ENCODE measurements around the gene STK33.

Gene STK33

GRCh38 chr11:8361206-8361605, 232.8 kb downstream of the STK33 start:
- DNase-seq (ENCODE audit: extremely low spot score, insufficient read length, low read depth) (no peak), FAIRE-seq (no peak)

DNA sequence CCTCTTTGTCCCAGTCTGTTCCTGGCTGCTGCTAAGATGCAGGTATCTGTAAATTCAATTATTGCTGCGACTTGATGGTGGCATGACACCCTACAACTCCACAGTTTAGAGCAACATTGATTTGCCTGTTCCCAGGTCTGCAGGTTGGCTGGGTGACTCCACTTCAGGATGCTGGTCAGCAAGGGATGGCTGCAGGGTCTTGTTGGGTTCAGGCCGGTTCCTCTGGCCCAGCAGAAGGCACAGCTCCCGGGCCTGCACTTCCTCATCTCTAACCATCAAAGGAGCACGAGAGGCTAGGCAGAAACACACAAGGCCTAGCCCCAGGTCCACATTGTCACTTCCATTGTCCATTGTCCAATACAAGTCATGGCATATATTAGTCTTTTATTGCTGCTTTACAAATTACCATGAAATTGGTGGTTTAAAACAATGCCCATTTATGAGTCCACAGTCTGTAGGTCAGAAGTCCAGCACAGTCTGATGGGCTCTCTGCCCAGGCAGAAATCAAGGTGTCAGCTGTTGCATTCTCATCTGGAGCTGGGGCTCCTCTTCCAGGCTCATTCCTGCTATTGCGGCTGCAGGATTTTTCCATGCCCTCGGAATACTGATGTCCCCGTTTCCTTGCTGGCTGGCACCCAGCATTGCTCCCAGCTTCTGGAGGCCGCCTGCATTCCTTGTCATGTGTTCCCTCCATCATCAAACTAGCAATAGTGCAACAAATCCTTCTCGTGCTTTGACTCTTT, 233.8 kb downstream of the STK33 start:
- FAIRE-seq = no peak
- no peak for DNase-seq (ENCODE audit: extremely low spot score, insufficient read length, low read depth)

GRCh38 chr11:8359521-8359920, 234.5 kb downstream of the STK33 start:
- FAIRE-seq (no peak), DNase-seq (ENCODE audit: extremely low spot score, insufficient read length, low read depth) (no peak)

DNA sequence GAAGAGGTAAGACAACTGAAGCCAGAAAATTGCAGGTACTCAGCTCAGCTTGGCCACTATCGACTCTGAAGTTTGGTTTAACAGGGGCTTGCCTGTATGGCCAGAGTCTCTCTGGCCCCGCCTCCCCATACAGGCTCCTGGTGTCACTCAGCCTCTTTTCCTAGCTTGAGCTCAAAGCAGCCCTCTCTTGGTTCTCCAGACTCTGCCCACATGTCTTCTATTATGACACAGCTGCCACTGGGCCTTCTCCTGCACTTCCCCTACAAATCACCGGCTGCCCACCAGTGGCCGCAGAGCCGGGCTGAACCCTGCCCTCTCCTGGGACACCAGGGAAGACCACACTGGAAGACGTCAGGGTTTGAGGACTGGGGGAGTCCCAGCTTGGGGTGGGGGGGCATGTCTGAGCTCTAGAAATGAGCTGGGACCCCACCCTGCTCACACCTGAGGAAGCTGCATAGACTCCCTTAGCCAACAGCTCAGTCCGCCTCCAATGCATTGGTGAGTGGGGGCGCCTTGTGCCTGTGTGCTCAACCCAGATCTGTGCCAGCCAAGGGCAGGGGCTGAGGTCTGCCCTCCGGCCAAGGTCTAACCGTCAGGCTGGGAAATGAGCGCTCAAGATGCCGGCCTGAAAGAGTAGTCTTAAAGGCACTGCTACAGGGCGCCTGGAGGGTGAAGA, 236.0 kb downstream of the STK33 start:
- FAIRE-seq (no peak), DNase-seq (ENCODE audit: extremely low spot score, insufficient read length, low read depth) (no peak)

DNA sequence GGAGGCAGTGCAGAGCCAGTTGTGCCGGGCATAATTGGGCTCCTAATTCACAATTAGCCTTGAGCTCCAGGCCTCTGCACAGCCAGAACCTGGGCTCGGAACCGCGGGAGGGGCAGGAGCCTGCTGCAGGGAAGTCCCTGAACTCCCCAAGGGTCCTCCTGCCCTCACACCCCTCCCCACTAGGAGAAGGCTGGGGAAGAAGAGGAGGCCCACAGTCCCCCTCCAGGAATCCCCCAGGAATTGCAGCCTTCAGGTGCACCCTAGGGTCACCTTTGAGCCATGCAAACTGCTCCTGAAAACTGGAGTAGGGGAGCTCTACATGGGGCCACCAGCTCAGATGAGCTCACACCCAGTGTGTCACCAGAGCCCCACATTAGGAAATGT, 236.5 kb downstream of the STK33 start:
- FAIRE-seq (no peak), DNase-seq (ENCODE audit: extremely low spot score, insufficient read length, low read depth) (no peak)

DNA sequence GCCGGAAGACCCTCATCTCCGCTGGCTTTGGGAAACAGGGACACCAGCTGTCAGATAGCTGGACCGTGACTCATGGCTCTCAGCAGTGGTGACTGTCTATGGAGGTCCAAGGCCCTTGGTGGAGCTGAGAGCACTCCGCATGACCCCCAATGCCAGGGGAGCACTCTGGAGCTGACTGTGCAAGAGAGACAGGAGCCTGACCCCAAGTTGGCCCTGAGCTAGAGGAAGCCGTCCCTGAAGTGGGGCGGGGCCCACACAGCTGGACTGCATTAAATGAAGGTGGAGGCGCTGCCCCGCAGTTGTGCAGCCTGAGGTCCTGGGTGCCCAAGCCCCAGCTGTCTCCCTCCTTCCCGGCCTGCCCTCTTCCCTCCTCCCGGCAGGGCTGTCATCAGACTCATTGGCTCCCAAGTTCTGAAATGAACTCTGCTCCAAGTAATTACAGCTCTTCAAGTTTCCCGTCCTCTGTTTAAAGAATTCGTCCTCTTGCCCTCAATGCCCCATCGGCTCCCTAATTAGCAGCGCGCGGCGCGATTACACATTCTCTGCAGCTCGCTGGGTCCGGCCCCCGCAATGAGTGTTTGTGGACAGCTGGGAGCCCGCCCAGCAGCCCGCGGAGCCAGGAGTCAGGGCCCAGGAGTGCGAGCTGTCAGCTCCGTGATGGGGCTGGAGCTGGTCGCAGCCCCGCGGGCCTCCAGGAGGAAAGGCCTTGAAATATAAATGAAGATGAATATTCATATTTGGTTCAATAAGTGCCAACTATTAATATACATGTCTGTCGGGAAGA, 237.1 kb downstream of the STK33 start:
- FAIRE-seq (no peak), DNase-seq (ENCODE audit: extremely low spot score, insufficient read length, low read depth) (no peak)

DNA sequence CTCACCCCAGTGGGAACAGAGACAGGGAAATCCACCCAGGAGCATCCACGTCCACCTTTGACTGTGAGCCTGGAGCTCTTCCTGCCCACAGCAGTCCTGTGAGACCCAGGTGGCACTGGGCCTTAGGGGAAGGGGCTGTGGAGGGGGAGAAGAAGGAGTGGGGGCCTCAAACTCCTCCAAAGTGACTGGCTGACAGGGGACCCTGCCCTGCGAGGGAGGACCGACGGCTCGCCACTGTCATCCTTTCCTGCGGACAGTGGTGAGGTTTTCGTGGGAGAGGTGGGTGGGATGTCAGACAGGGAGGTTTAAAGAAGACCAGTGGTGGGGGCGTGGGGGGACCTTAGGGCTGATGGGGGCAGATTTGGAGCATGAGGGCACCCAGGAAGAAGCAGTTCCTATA, 237.8 kb downstream of the STK33 start:
- FAIRE-seq = no peak
- DNase-seq (ENCODE audit: extremely low spot score, insufficient read length, low read depth) = no peak

DNA sequence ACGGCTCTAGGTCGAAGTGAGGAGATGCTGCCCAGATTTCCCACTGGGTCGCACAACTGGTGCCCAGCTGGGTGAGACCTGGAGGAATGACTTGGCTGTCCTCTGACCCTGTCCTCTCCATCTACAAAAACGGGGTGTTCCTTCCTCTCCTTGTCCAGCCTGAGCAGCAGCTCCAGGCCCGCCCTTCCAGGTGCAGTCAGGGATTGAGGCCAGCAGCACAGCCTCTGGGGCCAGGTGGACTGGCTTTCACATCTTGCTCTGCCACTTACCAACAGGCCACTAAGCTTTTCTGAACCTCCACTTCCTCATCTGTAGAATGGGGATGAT, 238.6 kb downstream of the STK33 start:
- DNase-seq (ENCODE audit: extremely low spot score, insufficient read length, low read depth) = no peak
- no peak for FAIRE-seq

GRCh38 chr11:8354622-8355415, 239.2 kb downstream of the STK33 start:
- DNase-seq (ENCODE audit: extremely low spot score, insufficient read length, low read depth) (no peak), FAIRE-seq (no peak)

DNA sequence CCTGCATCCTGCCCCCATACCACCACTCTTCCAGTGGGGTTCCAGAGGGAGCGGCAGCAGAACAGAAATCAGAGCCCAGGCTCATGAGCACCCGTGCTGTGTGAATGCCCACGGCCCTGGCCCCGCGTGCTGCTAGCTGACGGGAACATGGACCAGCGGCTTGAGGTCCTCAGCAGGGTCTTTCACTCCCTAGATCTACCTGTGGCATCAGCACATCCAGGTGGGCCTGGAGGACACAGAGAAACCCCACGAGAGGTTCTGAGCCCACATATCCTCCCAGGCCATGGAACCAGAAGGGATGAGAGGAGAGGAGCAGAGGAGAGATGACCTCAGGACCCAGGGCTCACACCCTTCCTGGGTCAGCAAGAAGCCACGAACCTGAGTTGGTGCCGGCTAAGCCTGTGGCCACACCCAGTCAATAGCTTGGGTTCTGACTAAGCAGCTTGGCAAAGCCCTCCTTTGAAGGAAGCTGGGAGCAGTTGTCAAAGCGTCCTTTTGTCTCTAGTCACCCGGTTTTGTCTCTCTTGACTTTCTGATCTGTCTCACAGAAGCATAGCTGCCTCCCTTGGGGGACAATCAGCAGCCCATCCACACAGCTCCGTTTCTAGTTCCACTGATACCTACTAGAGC, 241.0 kb downstream of the STK33 start:
- no peak for DNase-seq (ENCODE audit: extremely low spot score, insufficient read length, low read depth)
- no peak for FAIRE-seq

DNA sequence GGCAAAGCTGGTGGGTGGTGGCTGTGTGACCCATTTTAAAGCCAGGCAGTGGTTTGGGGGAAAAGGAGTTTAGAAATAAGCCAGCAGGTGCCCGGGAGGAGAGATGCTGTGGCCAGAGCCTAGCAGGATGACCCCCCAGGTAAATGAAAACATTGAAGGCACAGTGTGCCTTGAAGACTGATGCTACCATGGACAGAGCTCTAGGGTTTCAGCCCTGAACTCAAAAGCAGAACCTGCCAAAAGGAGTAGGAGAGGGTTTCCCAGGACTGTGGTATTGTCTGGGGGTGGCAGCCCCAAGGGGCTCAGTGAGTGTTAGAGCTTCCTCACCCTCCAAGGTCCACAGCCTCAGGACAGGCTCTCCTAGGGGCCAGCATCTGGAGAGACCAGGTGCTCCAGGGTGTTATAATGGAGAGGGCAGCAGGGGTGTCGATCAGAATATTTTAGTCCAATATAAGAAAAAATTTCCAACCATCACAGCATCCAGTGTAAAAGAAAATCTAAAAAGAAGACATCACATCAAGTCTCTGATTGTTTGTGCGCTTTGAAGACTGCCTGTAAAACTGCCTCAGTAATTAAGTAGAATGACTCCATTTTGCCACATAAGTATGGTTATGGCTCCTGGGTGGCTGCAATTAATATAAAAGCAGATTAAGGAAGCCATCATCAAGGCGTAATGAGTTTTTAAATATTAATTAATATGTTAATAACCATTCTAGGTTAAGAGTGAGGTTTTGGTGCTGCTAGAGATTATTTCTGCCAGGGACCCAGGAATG, 241.7 kb downstream of the STK33 start:
- FAIRE-seq (no peak), DNase-seq (ENCODE audit: extremely low spot score, insufficient read length, low read depth) (no peak)

- FAIRE-seq (no peak), DNase-seq (ENCODE audit: extremely low spot score, insufficient read length, low read depth) (no peak)
Observed at GRCh38 chr11:8351223-8351622, 242.8 kb downstream of the STK33 start.

DNA sequence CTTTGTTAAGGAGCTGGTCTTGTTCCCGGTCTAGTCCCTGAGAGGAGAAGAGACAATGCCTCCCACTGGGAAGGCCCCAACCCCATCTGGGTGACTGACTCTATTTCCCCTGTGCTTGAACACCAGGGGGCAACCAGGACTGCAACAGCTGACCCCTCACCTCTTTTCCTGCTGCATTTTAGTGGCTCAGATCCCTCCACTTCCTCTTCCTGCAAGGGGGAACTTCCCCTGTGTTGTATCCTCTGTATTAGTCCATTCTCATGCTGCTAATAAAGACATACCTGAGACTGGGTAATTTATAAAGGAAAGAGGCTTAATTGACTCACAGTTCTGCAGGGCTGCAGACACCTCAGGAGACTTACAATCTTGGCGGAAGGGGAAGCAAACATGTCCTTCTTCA, 246.1 kb downstream of the STK33 start:
- DNase-seq (ENCODE audit: extremely low spot score, insufficient read length, low read depth) = no peak
- FAIRE-seq = no peak

DNA sequence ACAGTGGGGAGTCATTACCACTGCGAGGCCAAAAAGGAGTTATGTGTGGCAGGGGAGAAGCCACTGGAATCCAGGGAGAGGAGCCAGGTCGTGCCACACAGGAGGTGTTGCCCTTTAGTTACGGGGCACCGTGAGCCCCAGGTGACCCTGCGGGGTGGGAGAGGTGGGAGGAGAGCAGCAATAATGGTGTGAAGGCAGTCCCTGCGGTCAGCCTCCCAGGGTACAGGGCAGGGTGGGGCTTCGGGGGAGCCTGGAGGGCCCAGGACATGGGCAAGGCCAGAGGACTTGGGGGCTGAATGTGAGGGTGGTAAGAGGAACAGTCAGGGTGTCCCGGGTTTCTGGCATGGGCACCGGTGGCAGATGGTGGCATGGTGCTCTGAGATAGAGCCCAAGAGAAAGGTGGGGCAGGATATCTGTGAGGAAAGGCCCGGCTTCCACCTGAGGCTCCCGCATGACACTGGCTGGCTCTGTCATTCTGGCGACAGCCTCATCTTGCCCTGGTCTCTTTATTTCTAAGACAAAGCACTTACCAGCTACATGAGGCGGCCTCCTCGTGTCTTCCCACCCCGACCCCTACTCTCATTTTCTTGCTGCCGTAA, 247.8 kb downstream of the STK33 start:
- DNase-seq (ENCODE audit: extremely low spot score, insufficient read length, low read depth) (no peak), FAIRE-seq (no peak)

DNA sequence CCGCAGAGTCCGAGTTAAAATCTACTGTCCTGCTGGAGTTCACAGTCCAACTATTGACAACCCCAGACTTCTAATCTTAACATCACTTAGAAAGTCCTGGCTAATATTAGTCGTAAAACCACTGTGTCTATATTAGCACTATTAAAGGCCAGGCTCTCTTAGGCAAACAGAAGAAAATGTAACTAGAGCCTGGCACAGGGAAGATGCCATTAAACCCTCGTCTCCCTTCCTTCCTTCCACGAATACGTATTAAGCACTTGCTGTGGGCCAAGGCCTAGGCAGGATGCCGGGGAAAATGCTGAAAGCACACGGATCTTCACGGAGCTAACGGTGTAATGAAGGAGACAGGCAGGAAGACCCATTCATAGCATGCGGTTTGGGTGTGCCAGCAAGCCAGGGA, 248.8 kb downstream of the STK33 start:
- FAIRE-seq = no peak
- no peak for DNase-seq (ENCODE audit: extremely low spot score, insufficient read length, low read depth)

DNA sequence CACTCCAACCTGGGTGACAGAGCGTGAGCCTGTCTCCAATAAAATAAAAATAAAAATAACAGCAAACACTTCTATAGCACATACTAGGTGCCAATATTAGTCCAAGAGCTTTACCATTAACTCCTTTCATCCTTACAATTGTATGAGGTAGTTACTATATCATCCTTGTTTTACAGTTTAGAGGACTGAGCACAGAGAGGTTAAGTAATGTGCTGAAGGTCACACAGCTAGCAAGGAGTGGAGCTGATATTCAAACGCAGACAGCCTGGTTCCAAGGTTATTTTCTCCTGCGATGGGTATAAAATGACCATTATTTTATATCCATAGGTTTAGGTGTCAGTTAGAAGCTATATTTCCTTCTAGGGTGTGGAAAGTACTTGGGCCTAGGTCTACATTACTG, 249.7 kb downstream of the STK33 start:
- FAIRE-seq (no peak), DNase-seq (ENCODE audit: extremely low spot score, insufficient read length, low read depth) (no peak)

GRCh38 chr11:8342821-8343681, 251.0 kb downstream of the STK33 start:
- DNase-seq (ENCODE audit: extremely low spot score, insufficient read length, low read depth) (peak; percentile 44), FAIRE-seq (peak; percentile 72)

GRCh38 chr11:8341996-8342395, 252.0 kb downstream of the STK33 start:
- FAIRE-seq (no peak), DNase-seq (ENCODE audit: extremely low spot score, insufficient read length, low read depth) (no peak)

All from GM18507 (cell line).